OCI-LY1 (cell line): ENCODE data around the gene GGA2.

Source experiments
- H2AFZ ChIP-seq: fragments of 200-600 bp; sonication (generic), shearing (Covaris generic); 2 replicates; pipeline ENCODE4 v1.6.0; 2014; ENCODE audit warnings: antibody characterized with exemption, mild to moderate bottlenecking, low read length
- H3F3A ChIP-seq: fragments of 200-600 bp; sonication (generic), shearing (Covaris generic); 2 replicates; pipeline ENCODE4 v1.6.0; 2014; ENCODE audit warnings: mild to moderate bottlenecking, antibody characterized with exemption, low read length, moderate library complexity; ENCODE audit not compliant: insufficient read depth
- H3K27ac ChIP-seq: fragments of 200-600 bp; sonication (generic); 2 replicates; pipeline ENCODE4 v1.5.1; 2014; ENCODE audit warnings: low read length, mixed run types, mild to moderate bottlenecking, low read depth; ENCODE audit not compliant: poor library complexity, severe bottlenecking
- H3K27me3 ChIP-seq: fragments of 200-600 bp; sonication (generic); 2 replicates; pipeline ENCODE4 v1.6.0; 2014; ENCODE audit warnings: antibody characterized with exemption, mild to moderate bottlenecking, low read length, moderate library complexity; ENCODE audit not compliant: insufficient read depth
- H3K36me3 ChIP-seq: fragments of 200-600 bp; sonication (generic); 2 replicates; pipeline ENCODE4 v1.6.1; 2014; ENCODE audit warnings: mild to moderate bottlenecking, antibody characterized with exemption, low read length, moderate library complexity, mixed read lengths; ENCODE audit not compliant: insufficient read depth
- H3K4me1 ChIP-seq: fragments of 200-600 bp; sonication (generic); 2 replicates; pipeline ENCODE4 v1.5.1; 2014; ENCODE audit warnings: mild to moderate bottlenecking, low read length, moderate library complexity; ENCODE audit not compliant: insufficient read depth, severe bottlenecking
- H3K4me2 ChIP-seq: fragments of 200-600 bp; sonication (generic), shearing (Covaris generic); 2 replicates; pipeline ENCODE4 v1.6.1; 2014; ENCODE audit warnings: low read length
- H3K4me3 ChIP-seq: fragments of 200-600 bp; sonication (generic); 2 replicates; pipeline ENCODE4 v1.5.1; 2014; ENCODE audit warnings: low read length, low read depth, mild to moderate bottlenecking, mixed read lengths; ENCODE audit not compliant: poor library complexity, severe bottlenecking
- H3K79me2 ChIP-seq: fragments of 200-600 bp; shearing (Covaris generic); 2 replicates; pipeline ENCODE4 v1.6.1; 2016; ENCODE audit warnings: mixed run types, low read length, mixed read lengths; ENCODE audit not compliant: insufficient read depth
- H3K9ac ChIP-seq: fragments of 200-600 bp; sonication (generic), shearing (Covaris generic); 2 replicates; pipeline ENCODE4 v1.6.1; 2014; ENCODE audit warnings: mild to moderate bottlenecking, low read length, mixed read lengths
- H3K9me2 ChIP-seq: fragments of 200-600 bp; sonication (generic), shearing (Covaris generic); 2 replicates; pipeline ENCODE4 v1.6.1; 2014; ENCODE audit warnings: low read depth, mild to moderate bottlenecking, low read length, mixed read lengths
- H3K9me3 ChIP-seq: fragments of 200-600 bp; shearing (Covaris generic); 2 replicates; pipeline ENCODE4 v1.6.1; 2014; ENCODE audit warnings: low read length, mixed read lengths
- H4K20me1 ChIP-seq: fragments of 200-600 bp; sonication (generic), shearing (Covaris generic); 2 replicates; pipeline ENCODE4 v1.6.0; 2016; ENCODE audit warnings: mild to moderate bottlenecking, low read length; ENCODE audit not compliant: insufficient read depth
- EZH2 ChIP-seq: fragments of 200-600 bp; sonication (generic), shearing (Covaris generic); IDR thresholded peaks from 2 replicates; pipeline ENCODE4 v1.8.0; 2017; ENCODE audit warnings: borderline replicate concordance, mixed run types, mild to moderate bottlenecking, antibody characterized with exemption, low read length, moderate library complexity, mixed read lengths
- TF ChIP-seq, protein P1 (sequence below): fragments of 200-600 bp; sonication (generic), shearing (Covaris generic); IDR thresholded peaks from 2 replicates; pipeline ENCODE4 v1.5.1; 2017; ENCODE audit warnings: mild to moderate bottlenecking, antibody characterized with exemption, low read length, moderate library complexity, mixed read lengths

GGA2 gene

GRCh38 chr16:23428351-23428750, 81.9 kb downstream of the GGA2 start:
- Histone ChIP-seq H3K27ac (no peak overlapping the region), H4K20me1 (no peaks in the 10 kb centered on the region), H3K4me1 (no peaks in the 10 kb centered on the region), H3K9me2 (no peaks in the 10 kb centered on the region), H2AFZ (no peak overlapping the region), H3K9ac (no peak overlapping the region), H3K9me3 (no peaks in the 10 kb centered on the region), H3K27me3 (no peaks in the 10 kb centered on the region), H3K36me3 (peaks cover 21% of the 10 kb centered on the region), H3K4me3 (no peak overlapping the region), H3K79me2 (no peaks in the 10 kb centered on the region), H3F3A (no peaks in the 10 kb centered on the region), H3K4me2 (no peak overlapping the region)
- no peak for TF ChIP-seq EZH2
- TF ChIP-seq, protein P1, sequence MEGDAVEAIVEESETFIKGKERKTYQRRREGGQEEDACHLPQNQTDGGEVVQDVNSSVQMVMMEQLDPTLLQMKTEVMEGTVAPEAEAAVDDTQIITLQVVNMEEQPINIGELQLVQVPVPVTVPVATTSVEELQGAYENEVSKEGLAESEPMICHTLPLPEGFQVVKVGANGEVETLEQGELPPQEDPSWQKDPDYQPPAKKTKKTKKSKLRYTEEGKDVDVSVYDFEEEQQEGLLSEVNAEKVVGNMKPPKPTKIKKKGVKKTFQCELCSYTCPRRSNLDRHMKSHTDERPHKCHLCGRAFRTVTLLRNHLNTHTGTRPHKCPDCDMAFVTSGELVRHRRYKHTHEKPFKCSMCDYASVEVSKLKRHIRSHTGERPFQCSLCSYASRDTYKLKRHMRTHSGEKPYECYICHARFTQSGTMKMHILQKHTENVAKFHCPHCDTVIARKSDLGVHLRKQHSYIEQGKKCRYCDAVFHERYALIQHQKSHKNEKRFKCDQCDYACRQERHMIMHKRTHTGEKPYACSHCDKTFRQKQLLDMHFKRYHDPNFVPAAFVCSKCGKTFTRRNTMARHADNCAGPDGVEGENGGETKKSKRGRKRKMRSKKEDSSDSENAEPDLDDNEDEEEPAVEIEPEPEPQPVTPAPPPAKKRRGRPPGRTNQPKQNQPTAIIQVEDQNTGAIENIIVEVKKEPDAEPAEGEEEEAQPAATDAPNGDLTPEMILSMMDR: no peak

- H3K4me1 ChIP-seq: no peaks in the 10 kb centered on the region
- H2AFZ ChIP-seq: no peak overlapping the region
- no peak overlapping the region for H3K4me2 ChIP-seq
- no peaks in the 10 kb centered on the region for H3K9me3 ChIP-seq
- no peak overlapping the region for H3K4me3 ChIP-seq
- peaks cover 8% of the 10 kb centered on the region for H3K36me3 ChIP-seq
- no peaks in the 10 kb centered on the region for H3F3A ChIP-seq
- no peaks in the 10 kb centered on the region for H3K9me2 ChIP-seq
- H4K20me1 ChIP-seq: no peaks in the 10 kb centered on the region
- H3K27me3 ChIP-seq: no peaks in the 10 kb centered on the region
- H3K9ac ChIP-seq: no peak overlapping the region
- no peak overlapping the region for H3K27ac ChIP-seq
- TF ChIP-seq, protein P1: no peak
- TF ChIP-seq EZH2: no peak
- H3K79me2 ChIP-seq: no peaks in the 10 kb centered on the region
These were observed 85.9 kb downstream of the GGA2 start for GRCh38 chr16:23424292-23424958.

GRCh38 chr16:23423496-23424049, 86.7 kb downstream of the GGA2 start:
- no peaks in the 10 kb centered on the region for H3K27me3 ChIP-seq
- H3K4me1 ChIP-seq: no peaks in the 10 kb centered on the region
- H3K9me3 ChIP-seq: no peaks in the 10 kb centered on the region
- no peak overlapping the region for H3K9ac ChIP-seq
- no peaks in the 10 kb centered on the region for H4K20me1 ChIP-seq
- no peak overlapping the region for H3K4me3 ChIP-seq
- no peaks in the 10 kb centered on the region for H3K9me2 ChIP-seq
- TF ChIP-seq EZH2: no peak
- TF ChIP-seq, protein P1: no peak
- peaks cover 8% of the 10 kb centered on the region; the same call in 1 of the 2 replicates for H3K36me3 ChIP-seq
- H3K27ac ChIP-seq: no peak overlapping the region
- H3F3A ChIP-seq: no peaks in the 10 kb centered on the region
- H3K79me2 ChIP-seq: no peaks in the 10 kb centered on the region
- H2AFZ ChIP-seq: no peak overlapping the region
- no peak overlapping the region for H3K4me2 ChIP-seq
